Glomerular endothelial cell (primary cell): Measurements from ENCODE around the gene GOLT1B. TPM values are rescaled to one million over a fixed set of nuclear protein-coding genes. Genes with fewer than 3 reads are reported as not detected.

ENCODE experiments used
- DNase-seq: peaks from one replicate; pipeline ENCODE4 v3.0.0-alpha.2; 2011; ENCODE audit warnings: low read depth, low spot score; ENCODE audit errors: extremely low read depth
- total RNA-seq: library from RNA; depleted of rRNA; stranded (reverse); fragments of >200 nt; gene quantifications from 2 replicates; pipeline ENCODE4 v1.2.3, GENCODE V29; 2015

GOLT1B gene
- total RNA-seq, 1 donor from 2014 or later, result 30.2 TPM

GRCh38 chr12:21561158-21561557 is 59.6 kb downstream of the GOLT1B start:
- DNase-seq, result no peak

- no peak for DNase-seq
Measured at GRCh38 chr12:21562859-21563258, 61.3 kb downstream of the GOLT1B start.

GRCh38 chr12:21566223-21566906 is 64.8 kb downstream of the GOLT1B start:
- DNase-seq, result no peak

GRCh38 chr12:21566907-21567394 is 65.4 kb downstream of the GOLT1B start:
- no peak for DNase-seq

Other genes starting within 250 kb of the GOLT1B start
- not detected in 2 replicates for gene SLCO1A2, start 166.9 kb upstream of the GOLT1B start, total RNA-seq
- not detected in 2 replicates for gene IAPP, start 128.9 kb upstream of the GOLT1B start, total RNA-seq
- gene PYROXD1, start 64.1 kb upstream of the GOLT1B start, total RNA-seq, result 7.3 and 13.4 TPM in 2 replicates
- 28.5 and 57.8 TPM in 2 replicates for gene RECQL, start 154 bp upstream of the GOLT1B start, total RNA-seq
- 0.63 and 0.88 TPM in 2 replicates for gene SPX, start 24.5 kb downstream of the GOLT1B start, total RNA-seq
- not detected in 2 replicates for gene GYS2, start 103.1 kb downstream of the GOLT1B start, total RNA-seq
- 334 and 564 TPM in 2 replicates for gene LDHB, start 156.1 kb downstream of the GOLT1B start, total RNA-seq